Right lobe of liver (tissue), 4 donors: ENCODE measurements around the gene ATAD3C.

Experiments used
- POLR2A ChIP-seq: fragments of 450-650 bp; IDR thresholded peaks from one replicate; pipeline ENCODE4 v1.6.1; 2017; ENCODE audit warnings: antibody characterized with exemption, mild to moderate bottlenecking
- TF ChIP-seq, protein P1 (sequence below), 4 donors: fragments of 200-600 bp in 3 of 4; fragments of 450-650 bp in 1 of 4; IDR thresholded peaks; one replicate each; pipeline versions ENCODE4 v1.5.1 to v1.8.0; 2016 to 2022; ENCODE audit warnings: antibody characterized with exemption in 4 of 4, mild to moderate bottlenecking in 2 of 4
- donor health status: DM: no; HTN: no; CAD: no.
- donor health status: DM: no; HTN: no; CAD: no.
- donor health status: DM: no; HTN: yes; CAD: no.

DNA sequence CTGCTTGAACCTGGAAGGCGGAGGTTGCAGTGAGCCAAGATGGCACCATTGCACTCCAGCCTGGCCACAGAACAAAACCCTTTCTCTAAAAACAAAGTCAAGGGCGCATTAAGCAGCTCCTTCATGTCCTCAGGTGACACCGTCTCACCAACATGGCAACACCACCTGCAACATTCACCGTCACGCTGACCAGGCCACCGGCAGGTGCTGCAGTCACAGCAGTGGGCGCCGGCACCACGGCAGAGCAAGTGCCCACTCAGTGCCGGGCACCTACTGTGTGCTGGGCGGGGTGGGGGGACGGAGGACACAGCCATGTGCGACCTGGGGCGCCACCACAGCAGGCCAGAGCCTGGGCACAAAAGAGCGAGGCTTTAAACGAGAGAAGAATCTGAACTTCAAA, 34.2 kb downstream of the ATAD3C start:
- TF ChIP-seq, protein P1, sequence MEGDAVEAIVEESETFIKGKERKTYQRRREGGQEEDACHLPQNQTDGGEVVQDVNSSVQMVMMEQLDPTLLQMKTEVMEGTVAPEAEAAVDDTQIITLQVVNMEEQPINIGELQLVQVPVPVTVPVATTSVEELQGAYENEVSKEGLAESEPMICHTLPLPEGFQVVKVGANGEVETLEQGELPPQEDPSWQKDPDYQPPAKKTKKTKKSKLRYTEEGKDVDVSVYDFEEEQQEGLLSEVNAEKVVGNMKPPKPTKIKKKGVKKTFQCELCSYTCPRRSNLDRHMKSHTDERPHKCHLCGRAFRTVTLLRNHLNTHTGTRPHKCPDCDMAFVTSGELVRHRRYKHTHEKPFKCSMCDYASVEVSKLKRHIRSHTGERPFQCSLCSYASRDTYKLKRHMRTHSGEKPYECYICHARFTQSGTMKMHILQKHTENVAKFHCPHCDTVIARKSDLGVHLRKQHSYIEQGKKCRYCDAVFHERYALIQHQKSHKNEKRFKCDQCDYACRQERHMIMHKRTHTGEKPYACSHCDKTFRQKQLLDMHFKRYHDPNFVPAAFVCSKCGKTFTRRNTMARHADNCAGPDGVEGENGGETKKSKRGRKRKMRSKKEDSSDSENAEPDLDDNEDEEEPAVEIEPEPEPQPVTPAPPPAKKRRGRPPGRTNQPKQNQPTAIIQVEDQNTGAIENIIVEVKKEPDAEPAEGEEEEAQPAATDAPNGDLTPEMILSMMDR (IDR thresholded peaks at IDR 0.05): no peak
- no peak for TF ChIP-seq POLR2A
